HFFc6 (cell line): Measurements from ENCODE around the gene NRXN2. TPM values are rescaled to one million over a fixed set of nuclear protein-coding genes. Genes with fewer than 3 reads are reported as not detected.

Experiments
- DNase-seq: peaks from one replicate; pipeline ENCODE4 v3.0.0-alpha.2; 2018
- H3K27ac Mint-ChIP-seq: 2 replicates; pipeline ENCODE4 v1.8.0; 2020; ENCODE audit warnings: mild to moderate bottlenecking, mixed read lengths
- H3K27me3 Mint-ChIP-seq: 2 replicates; pipeline ENCODE4 v1.8.0; 2021; ENCODE audit warnings: mild to moderate bottlenecking, moderate library complexity, mixed read lengths; ENCODE audit not compliant: insufficient read depth
- H3K36me3 Mint-ChIP-seq: 2 replicates; pipeline ENCODE4 v1.8.0; 2021; ENCODE audit warnings: low read depth, mixed read lengths
- H3K4me1 Mint-ChIP-seq: 2 replicates; pipeline ENCODE4 v1.8.0; 2020; ENCODE audit warnings: low read depth, mixed read lengths
- H3K4me3 Mint-ChIP-seq: 2 replicates; pipeline ENCODE4 v1.8.0; 2020; ENCODE audit warnings: mild to moderate bottlenecking, moderate library complexity, mixed read lengths
- H3K9me3 Mint-ChIP-seq: 2 replicates; pipeline ENCODE4 v1.8.0; 2020; ENCODE audit warnings: mild to moderate bottlenecking, mixed read lengths
- total RNA-seq, 6 experiments: library from RNA; stranded (reverse); fragmentation: NEBNext Ultra II Directional; extraction: Animal tissue kit (Norgen Biotek cat#: 25700); gene quantifications; 2 replicates in 1 of 6; 3 replicates in 5 of 6; pipeline ENCODE4 v1.2.3, GENCODE V29; 2021
- TF ChIP-seq, protein P1 (sequence below): fragments of 200-600 bp; sonication (generic); IDR thresholded peaks from 2 replicates; pipeline ENCODE4 v1.5.0; 2021; ENCODE audit warnings: antibody characterized with exemption, mild to moderate bottlenecking

The NRXN2 gene
- total RNA-seq, 6 experiments from 2014 or later, result 0.14 to 0.51 (median 0.31) TPM; not detected in 1

- TF ChIP-seq, protein P1, sequence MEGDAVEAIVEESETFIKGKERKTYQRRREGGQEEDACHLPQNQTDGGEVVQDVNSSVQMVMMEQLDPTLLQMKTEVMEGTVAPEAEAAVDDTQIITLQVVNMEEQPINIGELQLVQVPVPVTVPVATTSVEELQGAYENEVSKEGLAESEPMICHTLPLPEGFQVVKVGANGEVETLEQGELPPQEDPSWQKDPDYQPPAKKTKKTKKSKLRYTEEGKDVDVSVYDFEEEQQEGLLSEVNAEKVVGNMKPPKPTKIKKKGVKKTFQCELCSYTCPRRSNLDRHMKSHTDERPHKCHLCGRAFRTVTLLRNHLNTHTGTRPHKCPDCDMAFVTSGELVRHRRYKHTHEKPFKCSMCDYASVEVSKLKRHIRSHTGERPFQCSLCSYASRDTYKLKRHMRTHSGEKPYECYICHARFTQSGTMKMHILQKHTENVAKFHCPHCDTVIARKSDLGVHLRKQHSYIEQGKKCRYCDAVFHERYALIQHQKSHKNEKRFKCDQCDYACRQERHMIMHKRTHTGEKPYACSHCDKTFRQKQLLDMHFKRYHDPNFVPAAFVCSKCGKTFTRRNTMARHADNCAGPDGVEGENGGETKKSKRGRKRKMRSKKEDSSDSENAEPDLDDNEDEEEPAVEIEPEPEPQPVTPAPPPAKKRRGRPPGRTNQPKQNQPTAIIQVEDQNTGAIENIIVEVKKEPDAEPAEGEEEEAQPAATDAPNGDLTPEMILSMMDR, result no peak
- no peak for DNase-seq
- H3K4me3 Mint-ChIP-seq, result no peak overlapping the region
- H3K9me3 Mint-ChIP-seq, result no peaks in the 10 kb centered on the region; the same call in 1 of the 2 replicates
- H3K27me3 Mint-ChIP-seq, result peaks cover 31% of the 10 kb centered on the region
- no peaks in the 10 kb centered on the region for H3K36me3 Mint-ChIP-seq
- H3K4me1 Mint-ChIP-seq, result no peaks in the 10 kb centered on the region
- H3K27ac Mint-ChIP-seq, result no peak overlapping the region
Measured at GRCh38 chr11:64602466-64603070, 120.4 kb downstream of the NRXN2 start.

- no peaks in the 10 kb centered on the region for H3K36me3 Mint-ChIP-seq
- H3K4me1 Mint-ChIP-seq, result no peaks in the 10 kb centered on the region
- no peaks in the 10 kb centered on the region; the same call in 1 of the 2 replicates for H3K9me3 Mint-ChIP-seq
- TF ChIP-seq, protein P1, result no peak
- peaks cover 34% of the 10 kb centered on the region for H3K27me3 Mint-ChIP-seq
- H3K27ac Mint-ChIP-seq, result no peak overlapping the region
- no peak overlapping the region for H3K4me3 Mint-ChIP-seq
- no peak for DNase-seq
Measured at GRCh38 chr11:64601605-64602465, 121.2 kb downstream of the NRXN2 start.

DNA sequence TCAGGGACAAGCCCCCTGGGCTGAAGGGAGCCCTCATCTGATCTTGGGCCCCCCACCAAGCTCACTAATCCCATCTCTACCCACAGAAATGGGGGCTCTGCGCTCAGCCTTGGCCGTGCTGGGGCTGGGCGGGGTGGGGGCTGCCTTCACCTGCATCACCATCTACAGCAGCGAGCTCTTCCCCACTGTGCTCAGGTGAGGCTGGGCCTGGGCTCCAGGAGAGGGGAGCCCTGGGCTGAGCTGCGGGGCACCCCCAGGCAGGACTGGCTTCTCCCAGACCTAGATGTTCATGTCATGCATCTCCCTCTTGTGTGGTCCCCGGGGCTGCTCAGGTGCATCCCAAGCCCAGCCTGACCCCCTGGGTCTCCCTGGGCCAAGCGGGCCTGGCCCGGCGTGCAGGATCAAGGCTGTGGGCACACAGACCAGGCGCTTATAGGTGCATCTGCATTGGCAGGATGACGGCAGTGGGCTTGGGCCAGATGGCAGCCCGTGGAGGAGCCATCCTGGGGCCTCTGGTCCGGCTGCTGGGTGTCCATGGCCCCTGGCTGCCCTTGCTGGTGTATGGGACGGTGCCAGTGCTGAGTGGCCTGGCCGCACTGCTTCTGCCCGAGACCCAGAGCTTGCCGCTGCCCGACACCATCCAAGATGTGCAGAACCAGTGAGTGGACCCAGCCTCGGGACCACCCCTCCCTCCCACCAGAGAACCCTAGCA lies 122.6 kb downstream of the NRXN2 start:
- peaks cover 25% of the 10 kb centered on the region for H3K27me3 Mint-ChIP-seq
- H3K27ac Mint-ChIP-seq, result no peak overlapping the region
- TF ChIP-seq, protein P1, result no peak
- DNase-seq, result no peak
- no peaks in the 10 kb centered on the region; the same call in 1 of the 2 replicates for H3K9me3 Mint-ChIP-seq
- H3K36me3 Mint-ChIP-seq, result no peaks in the 10 kb centered on the region
- no peaks in the 10 kb centered on the region for H3K4me1 Mint-ChIP-seq
- no peak overlapping the region for H3K4me3 Mint-ChIP-seq

- Mint-ChIP-seq H3K27ac (no peak overlapping the region), H3K4me3 (no peak overlapping the region), H3K27me3 (peaks cover 20% of the 10 kb centered on the region), H3K36me3 (no peaks in the 10 kb centered on the region), H3K4me1 (no peaks in the 10 kb centered on the region), H3K9me3 (no peaks in the 10 kb centered on the region; the same call in 1 of the 2 replicates)
- no peak for DNase-seq
- TF ChIP-seq, protein P1, result no peak
Measured at GRCh38 chr11:64599698-64600211, 123.2 kb downstream of the NRXN2 start.

- Mint-ChIP-seq H3K9me3 (no peaks in the 10 kb centered on the region; the same call in 1 of the 2 replicates), H3K27me3 (peaks cover 14% of the 10 kb centered on the region), H3K36me3 (no peaks in the 10 kb centered on the region), H3K4me1 (no peaks in the 10 kb centered on the region), H3K27ac (no peak overlapping the region), H3K4me3 (no peak overlapping the region)
- no peak for DNase-seq
- TF ChIP-seq, protein P1, result no peak
Measured at GRCh38 chr11:64598797-64599697, 124.0 kb downstream of the NRXN2 start.
